NCI-H2081 (cell line): ENCODE measurements around the gene CTDSPL.

Source experiments
- DNase-seq, 2 experiments: peaks; one replicate each; lab custom pipeline; 2025; lab: John Stamatoyannopoulos, UW

CTDSPL gene

DNA sequence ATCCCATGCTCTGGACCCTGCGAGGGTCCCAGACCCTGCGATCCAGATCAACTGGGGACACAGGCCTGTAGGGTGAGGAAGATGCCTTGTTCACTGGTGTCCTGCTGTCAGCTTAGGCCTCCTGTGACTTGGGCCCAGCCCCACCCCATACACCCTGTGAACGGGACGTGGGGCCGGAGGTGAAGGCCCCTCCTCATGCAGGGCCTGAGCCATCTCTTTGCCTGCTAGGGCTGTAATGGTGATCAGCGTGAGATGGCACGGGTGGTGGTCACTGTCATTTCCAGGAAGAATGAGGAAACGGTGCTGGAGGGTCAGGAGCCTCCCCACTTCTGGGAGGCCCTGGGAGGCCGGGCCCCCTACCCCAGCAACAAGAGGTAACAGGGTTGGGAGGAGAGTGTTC lies 141.3 kb downstream of the CTDSPL start:
- DNase-seq = no peak

DNA sequence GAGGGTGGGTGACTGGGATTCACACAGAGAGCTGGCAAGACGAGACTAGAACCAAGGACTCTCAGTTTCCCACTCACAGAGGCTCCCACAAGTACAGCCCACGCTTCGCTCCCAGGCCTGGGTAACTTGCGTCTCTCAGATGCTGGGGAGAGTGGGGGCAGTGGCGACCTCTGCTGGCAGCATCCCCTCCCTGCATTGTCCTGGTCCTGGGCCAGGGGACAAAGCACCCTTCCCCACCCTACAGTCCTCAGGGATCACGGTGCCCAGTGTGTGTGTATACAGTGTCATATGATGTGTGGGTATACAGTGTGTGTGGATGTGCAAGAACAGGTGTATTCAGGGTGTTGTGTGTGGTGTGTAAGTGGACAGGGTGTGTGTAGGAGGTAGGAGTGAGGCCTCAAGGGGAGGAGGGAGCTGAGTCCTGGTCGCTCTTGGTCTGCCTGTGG lies 141.7 kb downstream of the CTDSPL start:
- no peak for DNase-seq

GRCh38 chr3:38003817-38004414 lies 142.2 kb downstream of the CTDSPL start:
- DNase-seq = no peak

DNA sequence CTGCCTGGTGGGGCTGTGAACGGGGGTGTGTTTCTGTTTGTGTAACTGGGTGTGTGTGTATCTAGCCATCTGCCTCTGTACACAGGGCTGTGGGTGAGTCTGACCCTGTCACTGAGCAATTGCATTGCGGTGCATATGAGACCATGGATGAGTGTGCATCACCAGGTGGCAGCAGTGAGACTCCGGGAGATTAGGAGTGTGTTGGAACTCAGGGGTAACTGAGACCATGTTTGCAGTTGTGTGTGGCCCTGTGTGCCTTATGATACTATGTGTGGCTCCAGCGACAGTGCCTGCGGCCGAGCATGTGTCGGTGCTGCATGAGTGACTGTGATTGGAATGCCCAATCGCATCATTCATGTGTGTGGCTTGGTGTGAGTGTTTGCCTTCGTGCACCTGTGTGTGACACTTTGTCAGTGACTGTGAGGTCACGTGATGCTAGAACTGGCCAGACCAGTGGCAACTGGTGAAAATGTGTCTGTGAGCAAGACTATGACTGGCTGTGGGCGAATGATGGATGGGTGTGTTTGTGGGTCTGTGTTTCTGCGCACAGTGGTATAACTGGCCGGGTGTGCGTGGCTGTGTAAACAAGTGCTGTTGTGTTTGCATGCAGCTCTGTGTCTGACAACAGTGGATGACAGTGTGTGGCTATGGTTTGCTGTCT lies 142.9 kb downstream of the CTDSPL start:
- peak; percentile 12 to 13 for DNase-seq

DNA sequence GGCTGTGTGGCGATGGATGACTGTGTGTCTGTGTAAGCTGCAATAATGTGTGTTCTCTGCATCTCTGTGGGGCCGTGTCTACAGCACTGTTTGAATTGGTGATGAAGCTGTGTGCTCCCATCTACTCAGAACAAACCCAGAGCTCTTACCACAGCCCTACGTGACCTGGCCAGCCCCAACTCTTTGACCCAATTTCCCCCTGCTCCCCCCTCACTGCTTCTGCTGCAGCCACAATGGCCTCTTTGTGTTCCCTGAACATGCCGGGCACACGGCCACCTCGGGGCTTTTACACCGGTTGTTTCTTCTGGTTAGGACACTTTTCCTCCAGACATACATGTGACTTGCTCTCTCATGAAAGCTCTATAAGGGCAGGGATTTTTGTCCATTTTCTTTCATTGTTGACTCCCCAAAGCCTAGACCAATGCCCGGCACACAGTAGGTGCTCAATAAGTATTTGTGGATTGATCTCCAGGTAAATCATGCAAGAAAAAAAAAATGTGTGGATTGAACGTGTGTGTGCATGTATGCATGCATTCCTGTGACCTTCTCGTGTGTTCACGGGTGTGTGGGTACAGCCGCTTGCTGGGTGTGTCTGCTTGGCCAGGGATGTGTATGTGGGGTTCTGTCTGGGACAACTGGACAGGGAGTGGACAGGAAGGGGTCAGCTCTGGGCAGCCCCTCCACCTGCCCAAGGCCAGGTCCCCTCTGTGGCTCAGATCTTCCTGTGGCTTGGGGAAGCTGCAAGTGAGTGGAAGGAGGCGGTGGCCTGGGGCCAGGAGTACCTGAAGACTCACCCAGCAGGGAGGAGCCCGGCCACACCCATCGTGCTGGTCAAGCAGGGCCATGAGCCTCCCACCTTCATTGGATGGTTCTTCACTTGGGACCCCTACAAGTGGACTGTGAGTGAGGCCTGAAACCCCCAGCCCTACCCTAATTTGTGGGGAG lies 143.7 kb downstream of the CTDSPL start:
- DNase-seq = no peak

- no peak for DNase-seq
Measured at GRCh38 chr3:38006031-38006430, 144.4 kb downstream of the CTDSPL start.

DNA sequence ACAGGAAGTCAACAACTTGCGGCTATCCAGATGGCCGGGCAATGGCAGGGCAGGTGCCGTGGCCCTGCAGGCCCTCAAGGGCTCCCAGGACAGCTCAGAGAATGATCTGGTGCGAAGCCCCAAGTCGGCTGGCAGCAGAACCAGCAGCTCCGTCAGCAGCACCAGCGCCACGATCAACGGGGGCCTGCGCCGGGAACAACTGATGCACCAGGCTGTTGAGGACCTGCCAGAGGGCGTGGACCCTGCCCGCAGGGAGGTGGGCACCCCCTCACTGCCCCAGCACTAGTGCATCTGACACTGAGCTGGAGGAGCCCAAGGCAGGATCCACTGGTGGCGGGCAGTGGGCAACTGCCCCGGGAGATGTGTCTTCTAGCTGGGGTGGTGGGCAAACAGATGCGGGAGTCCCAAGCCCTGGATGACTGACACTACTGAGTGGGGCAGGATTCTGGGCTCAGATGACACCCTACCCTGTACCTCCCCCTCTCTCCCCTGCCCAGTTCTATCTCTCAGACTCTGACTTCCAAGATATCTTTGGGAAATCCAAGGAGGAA lies 144.8 kb downstream of the CTDSPL start:
- no peak for DNase-seq

GRCh38 chr3:38007754-38008090 lies 146.0 kb downstream of the CTDSPL start:
- DNase-seq = no peak

DNA sequence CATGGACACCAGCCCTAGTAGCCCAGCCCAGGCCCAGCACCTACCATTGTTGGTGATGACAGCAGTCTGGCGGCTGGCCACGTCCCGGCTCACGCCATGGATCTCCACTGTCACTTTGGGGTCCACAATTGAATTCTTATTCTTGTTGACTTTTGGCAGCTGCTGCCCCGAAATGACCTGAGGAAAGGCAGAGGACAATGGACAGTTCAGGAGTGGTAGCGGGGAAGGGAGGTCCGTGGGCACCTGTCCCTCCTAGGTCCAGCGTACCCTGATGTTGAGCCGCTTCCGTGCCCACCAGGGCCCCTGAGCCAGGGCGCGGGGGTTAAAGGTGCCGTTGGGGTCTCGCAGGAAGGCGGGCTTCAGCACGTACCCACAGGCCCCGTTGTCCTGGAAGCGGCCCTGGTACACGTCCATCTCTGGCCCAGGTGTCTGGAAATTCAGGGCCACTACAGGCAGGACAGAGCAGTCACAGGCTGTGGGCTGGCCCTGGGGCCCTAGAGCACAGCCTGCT lies 146.6 kb downstream of the CTDSPL start:
- DNase-seq = no peak

DNA sequence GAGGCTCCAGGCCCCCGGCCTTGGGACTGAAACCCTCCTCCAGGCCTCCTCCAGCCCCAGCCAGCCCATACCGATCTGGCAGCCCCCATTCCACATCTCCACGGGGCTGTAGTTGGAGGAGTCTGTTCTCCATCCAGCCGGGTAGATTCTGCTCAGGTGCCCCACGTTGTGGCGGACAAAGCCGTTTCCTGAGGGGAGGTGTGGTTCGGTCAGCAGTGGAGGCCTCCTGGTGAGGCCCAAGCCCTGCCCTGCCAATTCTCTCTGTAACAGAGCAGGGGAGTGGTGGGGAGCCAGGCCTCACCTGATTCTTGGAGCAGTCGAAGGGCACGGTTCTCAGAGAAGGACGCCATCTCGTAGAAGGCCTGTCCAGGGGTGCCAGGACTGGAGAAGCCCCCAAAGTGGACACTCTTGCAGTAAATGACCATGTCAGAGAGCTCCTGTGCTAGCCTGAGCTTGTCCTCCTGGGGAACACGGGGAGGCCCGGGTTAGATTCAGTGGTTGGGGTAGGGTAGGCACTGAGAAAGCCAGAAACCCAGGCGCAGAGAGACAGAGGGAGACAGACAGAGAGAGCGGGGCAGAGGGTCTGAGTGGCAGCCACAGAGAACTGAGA lies 147.4 kb downstream of the CTDSPL start:
- no peak for DNase-seq

DNA sequence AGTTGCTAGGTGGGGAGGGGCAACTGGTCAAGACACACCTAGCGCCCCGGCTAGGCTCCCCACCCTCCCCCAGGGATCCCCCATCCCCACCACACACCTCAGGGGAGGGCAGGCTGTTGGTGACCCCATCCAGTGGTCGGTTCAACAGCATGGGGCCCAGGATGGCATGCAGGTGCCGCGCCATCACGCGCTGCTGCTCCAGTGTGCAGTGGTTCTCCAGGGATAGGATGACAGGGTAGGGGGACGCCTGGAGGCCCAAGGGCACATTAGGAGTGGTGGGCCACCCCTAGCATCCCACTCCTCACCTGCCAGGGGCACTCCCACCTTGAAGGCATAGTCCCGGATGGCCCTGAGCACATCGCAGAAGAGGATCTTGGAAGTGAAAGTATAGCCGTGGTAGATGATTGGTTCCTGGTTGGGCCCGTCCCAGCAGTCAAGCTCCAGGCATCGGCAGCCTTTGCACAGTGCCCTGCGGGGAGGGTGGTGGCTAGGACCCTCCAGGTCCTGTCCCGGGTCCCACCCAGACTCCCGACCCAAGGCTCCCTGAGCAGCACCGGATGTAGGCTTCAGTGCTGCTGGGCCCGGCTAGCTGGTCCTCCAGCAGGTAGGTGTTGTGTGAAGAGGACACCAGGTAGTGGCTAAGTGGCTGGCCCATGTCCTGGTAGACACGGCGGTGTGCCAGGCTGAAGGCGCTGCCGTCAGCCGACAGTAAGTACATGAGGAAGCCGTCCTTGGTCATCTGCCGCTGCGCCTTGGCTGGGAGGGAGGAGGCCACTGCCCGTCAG lies 148.3 kb downstream of the CTDSPL start:
- no peak for DNase-seq

DNA sequence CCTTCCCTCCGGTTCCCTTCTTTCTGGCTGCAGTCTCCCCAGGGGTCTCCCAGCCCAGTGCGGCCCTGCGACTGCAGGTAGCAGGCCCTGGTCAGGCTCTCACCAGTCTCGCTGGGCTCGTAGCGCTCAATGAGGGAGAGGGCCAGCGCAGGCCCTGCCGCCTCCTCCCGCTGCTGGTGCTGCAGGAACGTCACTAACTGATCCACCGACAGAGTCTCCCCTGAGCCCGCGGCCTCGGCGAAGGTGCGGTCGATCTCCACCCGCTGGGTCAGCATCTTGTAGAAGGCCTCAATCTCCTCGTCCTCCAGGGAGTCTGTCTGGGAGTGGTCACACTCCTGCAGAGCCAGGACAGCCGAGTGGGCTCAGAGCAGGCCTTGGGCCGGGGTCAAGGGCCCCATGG lies 149.4 kb downstream of the CTDSPL start:
- no peak for DNase-seq

- no peak for DNase-seq
Measured at GRCh38 chr3:38015485-38015884, 153.8 kb downstream of the CTDSPL start.

GRCh38 chr3:38015984-38016383 lies 154.3 kb downstream of the CTDSPL start:
- DNase-seq = no peak

DNA sequence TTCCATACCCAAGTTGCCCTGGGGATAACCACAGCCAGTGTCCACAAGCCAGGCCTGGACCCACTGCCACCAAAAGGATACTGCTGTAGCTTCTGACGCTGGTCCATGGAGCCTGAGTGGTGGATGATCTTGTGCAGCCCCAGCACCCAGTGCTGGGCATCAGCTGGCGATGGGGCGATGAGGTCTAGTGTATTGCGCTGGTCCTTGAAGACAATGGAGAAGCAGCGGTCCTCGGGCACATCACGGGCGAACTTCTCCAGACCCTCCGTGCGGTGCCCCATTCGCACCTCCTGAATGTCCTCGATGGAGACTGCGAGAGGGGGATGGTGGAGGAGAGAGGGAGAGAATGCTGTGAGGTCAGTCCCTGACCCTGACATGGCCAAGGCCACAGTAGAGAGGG lies 154.7 kb downstream of the CTDSPL start:
- DNase-seq = no peak

DNA sequence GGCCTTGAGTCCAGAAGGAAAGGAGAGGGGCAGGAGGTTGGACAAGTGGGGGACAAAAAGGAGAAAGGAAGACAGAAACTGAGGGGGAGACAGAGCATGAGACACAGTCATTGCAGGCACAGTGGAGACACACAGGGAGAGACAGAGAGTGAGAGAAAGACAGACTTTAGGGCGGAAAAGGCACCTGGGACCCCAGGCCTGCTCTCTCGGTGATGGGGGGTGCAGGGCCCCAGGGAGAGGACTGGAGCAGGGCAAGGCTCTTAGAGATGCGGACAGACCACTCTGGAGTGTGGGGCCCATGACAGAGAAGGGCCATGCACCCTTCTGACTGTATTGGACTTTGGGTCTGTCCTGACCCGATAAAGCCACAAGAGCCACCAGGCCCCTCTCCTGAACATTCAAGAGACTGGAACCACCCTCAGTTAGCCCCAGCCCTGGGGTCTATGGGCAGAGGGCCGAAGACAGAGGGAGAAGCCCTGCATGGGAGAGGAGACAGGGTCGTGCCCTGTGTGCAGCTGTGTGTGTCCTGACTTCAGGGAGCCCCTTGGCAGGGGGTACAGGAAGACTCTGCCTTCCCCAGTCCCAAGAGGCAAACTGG lies 155.3 kb downstream of the CTDSPL start:
- no peak for DNase-seq

GRCh38 chr3:38017445-38018295 lies 156.0 kb downstream of the CTDSPL start:
- DNase-seq = no peak

- no peak for DNase-seq
Measured at GRCh38 chr3:38018296-38019266, 156.9 kb downstream of the CTDSPL start.
